Measurements from ENCODE around the gene NOD1.

DNA sequence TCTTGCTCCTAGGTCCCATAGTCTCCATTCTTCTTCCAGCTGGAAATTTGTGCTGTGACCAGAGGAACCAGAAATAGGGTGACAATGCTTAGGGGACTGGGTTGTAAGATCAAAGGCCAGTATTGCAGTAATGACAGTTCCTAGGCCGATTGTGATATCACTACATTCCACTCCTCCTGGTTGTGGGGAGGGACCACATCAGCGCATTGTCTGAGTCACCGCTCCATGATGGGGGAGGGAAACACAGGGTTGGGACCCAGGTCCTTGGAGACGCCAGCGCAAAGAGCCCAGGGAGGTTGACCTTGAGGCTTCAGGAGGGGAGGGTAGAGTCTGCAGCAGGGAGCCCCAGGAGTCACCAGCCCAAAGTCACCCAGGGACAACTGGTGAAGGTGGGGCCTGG lies 46.8 kb upstream of the NOD1 start:
- TF ChIP-seq, protein P1, sequence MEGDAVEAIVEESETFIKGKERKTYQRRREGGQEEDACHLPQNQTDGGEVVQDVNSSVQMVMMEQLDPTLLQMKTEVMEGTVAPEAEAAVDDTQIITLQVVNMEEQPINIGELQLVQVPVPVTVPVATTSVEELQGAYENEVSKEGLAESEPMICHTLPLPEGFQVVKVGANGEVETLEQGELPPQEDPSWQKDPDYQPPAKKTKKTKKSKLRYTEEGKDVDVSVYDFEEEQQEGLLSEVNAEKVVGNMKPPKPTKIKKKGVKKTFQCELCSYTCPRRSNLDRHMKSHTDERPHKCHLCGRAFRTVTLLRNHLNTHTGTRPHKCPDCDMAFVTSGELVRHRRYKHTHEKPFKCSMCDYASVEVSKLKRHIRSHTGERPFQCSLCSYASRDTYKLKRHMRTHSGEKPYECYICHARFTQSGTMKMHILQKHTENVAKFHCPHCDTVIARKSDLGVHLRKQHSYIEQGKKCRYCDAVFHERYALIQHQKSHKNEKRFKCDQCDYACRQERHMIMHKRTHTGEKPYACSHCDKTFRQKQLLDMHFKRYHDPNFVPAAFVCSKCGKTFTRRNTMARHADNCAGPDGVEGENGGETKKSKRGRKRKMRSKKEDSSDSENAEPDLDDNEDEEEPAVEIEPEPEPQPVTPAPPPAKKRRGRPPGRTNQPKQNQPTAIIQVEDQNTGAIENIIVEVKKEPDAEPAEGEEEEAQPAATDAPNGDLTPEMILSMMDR (IDR thresholded peaks at IDR 0.05) = no peak
- TF ChIP-seq POLR2A (IDR thresholded peaks at IDR 0.05) = no peak

Data from heart left ventricle (tissue), 13 donors.